Measurements from ENCODE around the gene MEF2C.

MEF2C gene

DNA sequence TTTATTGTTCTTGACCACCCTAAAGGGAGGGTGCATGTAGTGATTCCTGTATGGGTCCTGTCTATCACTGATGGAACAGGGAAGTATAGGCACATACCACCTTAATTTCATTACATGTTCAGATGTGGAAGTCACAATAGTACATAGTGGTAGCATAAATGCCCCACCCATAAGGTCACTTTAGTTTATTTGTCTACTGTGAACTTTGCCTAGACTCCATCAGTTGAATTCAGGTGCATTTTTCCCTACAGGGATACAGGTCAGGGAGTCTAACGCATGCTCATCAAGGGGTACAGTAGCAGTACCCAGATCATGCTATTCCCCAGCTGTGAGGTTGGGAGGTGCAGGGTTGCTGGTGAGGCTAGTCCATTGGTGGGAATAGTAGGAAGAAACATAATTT lies 175.0 kb downstream of the MEF2C start:
- no peak for DNase-seq

DNA sequence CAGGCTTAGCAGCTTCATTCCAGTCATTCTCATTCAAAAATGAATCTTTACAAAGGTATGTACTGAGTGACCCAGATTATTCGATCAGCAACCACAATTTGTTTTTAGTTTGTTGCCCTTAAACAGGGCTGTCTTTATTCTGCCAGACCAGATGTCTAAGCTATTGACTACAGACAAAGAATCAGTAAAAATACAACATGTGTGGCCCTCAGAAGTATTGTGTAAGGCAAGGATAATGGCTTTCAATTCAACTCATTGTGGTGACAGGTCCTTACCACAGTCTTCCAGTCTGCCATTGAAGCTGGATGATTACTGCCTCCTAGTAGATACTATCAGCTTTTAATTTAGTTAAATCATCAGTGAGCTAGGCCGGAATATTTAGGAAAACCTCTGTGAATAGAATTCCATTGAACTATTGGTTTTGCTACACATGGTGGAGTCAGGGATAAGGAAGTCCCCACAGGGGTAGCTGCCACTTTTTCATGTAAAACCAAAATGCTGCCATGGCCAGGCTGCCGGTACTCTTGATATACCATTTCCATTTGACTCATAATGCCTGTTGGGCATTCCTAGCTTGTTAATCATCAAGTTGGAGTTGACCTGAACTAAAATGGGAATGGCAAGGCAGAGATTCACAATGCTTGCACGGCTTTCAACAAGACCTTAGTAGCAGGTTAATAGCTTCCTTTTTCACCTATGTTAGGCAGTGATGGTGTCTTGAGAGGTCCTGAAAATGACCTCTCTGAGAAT lies 175.6 kb downstream of the MEF2C start:
- DNase-seq, result no peak

- no peak for DNase-seq
Observed at GRCh38 chr5:88702332-88702731, 180.7 kb downstream of the MEF2C start.

DNA sequence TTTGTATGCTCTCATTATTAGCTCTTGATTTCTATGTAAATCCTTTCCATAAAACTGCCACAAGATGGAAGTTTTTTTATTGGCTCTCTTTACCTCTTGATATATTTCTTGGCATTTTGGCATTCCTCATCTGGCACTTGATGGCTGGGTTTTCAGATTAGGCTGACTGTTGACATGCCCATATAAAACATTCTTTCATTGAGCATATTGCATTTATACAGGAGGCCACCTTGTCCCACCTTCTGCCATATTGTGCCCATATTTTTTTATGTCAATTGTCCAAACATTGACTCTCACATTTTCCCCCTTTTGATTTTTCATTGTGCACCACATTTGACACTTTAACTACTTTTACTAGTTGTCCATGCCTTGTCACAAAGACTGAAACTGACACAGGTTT lies 182.9 kb downstream of the MEF2C start:
- DNase-seq, result no peak

DNA sequence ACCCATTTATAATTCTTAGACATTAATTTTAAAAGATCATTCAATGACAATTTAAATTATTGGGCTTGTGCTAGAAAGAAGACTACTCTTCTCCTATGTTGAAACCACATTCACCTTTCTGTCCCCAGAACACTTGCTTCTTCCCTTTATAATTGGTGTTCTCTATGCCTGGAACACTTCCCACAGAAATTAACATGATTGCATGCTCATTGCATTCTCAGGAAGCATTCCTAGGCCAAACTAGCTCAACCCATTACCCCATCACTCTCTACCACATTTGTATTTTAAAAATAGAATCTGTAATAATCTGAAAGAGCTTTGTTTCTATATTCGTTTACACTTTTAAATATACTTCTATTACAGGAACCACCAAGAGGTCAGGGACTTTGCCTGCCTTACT lies 184.7 kb downstream of the MEF2C start:
- DNase-seq, result no peak

GRCh38 chr5:88696466-88696865 lies 186.5 kb downstream of the MEF2C start:
- no peak for DNase-seq

DNA sequence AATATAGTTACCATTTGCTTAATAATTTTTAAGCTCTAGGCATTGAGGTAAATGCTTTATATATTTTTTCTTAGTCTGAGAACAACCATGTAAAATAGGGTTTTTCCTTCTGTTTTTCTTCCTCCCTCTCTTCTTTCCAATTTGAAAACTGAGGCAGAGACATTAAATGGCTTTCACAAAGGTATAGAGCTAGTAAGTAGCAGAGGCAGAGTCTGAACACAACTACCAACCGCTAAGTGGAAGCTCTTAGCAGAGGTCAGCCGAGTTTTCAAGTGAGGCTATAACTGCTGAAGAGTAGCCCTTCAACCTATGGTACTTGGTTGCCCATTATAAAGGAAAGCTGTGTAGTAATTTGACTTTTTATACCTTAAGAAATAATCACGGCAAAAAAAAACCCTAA lies 187.1 kb downstream of the MEF2C start:
- no peak for DNase-seq

DNA sequence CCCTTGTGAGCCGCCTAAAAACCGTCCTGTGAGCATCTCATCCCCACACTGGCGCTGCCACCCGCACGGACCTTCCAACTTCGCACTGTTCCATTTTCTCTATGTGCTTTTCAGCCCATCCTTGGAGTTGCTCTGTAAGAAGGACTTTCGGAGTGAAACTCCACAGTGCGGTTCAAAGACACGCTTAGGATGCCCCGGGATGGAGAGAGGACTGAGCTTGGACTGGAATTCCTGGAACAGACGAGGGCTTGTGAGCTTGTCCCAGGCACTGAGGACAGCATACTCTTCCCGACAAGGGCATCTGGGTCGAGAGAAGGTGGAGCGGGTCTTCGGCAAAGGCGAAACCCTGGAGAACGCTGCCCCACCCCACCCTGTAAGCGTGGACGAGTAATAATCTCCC lies 187.8 kb downstream of the MEF2C start:
- DNase-seq, result no peak

DNA sequence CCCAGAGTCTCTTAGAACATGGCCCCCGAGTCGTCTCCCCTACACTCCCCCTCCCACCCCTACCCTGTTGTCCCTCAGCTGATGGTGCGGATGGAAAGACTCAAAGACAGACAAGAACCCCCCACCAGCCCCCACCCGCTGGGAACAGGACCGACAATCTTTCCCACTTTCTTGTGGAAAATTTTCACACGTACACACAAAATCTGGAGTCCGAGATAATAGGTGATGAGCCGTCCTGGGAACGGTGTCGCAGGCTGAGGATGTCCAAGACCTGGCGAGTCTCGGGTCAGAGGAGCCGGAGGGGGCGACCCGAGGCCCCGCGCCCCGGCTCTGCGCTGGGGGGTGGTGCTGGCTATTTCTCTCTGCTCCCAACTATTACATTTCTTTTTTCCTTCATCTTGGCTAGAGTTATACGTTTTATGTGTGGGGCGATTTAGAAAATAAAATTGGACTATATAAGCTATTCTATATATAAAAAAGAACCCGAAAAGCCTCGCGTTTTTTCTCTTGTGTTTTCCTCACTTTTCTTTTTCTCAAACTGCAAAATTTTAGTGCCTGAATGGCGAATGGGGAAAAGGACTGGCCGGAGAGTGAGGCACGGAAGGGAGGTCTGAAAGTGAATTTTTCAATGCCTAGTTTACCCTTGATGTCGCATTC lies 188.8 kb downstream of the MEF2C start:
- DNase-seq, result no peak

- DNase-seq, result no peak
Observed at GRCh38 chr5:88693071-88693932, 189.7 kb downstream of the MEF2C start.

- DNase-seq, result no peak
Observed at GRCh38 chr5:88691945-88692868, 190.8 kb downstream of the MEF2C start.

DNA sequence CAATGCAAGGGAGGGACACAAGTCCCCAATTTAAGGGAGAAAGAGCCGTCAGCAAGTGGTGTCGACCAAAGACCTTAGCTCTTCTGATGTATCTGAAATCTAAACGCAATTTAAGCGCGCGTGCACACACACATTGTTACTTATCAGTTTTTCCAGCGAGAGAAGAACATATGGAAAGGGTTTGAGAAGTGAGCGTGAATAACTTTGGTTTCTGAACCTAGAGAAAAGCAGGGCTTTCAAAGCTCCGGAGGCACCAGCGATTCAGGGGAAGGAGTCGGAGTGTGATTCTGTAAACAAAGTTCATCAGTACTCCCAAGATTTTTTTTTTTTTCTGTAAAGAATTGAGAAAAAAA lies 191.8 kb downstream of the MEF2C start:
- DNase-seq, result no peak

DNA sequence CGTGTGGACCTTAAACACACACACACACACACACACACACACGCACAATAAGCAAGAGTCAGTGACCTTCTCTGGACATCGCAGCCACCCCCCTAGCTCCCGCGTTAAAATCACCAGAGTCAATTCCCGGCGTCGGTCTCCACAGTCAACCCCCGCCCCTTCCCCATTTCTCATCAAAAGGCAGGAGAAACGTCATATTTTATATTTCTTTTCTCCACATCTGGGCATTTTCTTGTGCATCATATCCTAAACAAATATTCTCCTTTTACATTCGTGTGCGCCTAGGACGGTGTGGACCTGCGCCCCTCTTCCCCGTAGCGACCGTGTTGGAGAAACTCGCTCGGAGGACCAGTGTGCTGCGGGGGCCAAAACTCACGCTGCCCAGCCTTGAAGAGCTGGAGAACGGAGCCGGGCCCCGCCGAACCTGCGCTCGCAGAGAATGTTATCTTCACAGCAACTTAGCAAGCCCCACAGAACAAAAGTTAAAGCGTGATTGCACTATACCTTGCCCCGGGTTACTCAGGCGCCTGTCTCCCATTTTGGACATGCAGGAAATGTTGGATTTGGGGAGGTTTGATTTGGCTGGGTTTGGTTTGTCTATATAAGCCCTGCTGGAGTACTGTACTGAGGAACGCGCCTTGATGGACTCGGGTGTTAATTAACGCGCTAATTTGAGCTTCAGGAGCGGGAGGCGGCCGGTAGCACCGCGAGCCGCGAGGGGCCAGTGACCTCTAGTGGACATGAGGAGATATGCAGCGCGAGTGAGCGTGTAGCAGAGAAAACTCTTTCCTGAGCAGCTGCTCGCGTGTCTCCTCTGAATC lies 192.4 kb downstream of the MEF2C start:
- DNase-seq, result peak; percentile 23 to 60 (median 51)

GRCh38 chr5:88689668-88690408 lies 193.1 kb downstream of the MEF2C start:
- no peak for DNase-seq

- DNase-seq, result no peak
Observed at GRCh38 chr5:88688984-88689667, 193.9 kb downstream of the MEF2C start.

GRCh38 chr5:88688156-88688983 lies 194.6 kb downstream of the MEF2C start:
- no peak for DNase-seq

DNA sequence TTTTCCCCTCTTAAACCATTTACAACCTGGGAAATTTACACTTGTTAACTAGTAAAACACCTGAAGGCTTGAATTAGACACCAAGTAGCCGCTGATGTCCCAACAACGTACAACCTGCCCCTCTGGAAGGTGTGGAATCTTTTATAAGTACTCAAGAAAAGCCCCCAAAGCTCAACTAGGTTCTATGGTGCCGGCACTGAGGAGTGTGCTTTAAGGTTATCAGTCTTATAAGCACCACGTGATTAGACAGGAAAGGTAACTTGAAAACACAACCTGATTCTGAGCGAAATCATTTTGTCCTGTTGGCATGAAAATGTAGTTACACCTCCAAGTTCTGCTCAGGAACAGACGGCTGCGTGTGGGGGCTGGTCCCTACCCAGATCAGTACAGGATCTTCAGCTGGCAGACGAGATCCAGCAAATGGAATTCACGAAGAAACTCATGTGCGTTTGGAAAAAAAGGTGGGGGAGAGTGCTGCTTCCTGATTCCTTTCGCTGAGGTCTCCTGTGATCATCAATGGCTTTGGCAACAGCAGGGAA lies 195.5 kb downstream of the MEF2C start:
- no peak for DNase-seq

- no peak for DNase-seq
Observed at GRCh38 chr5:88686726-88687125, 196.3 kb downstream of the MEF2C start.

Measured in T-helper 1 cell (primary cell).